Measurements from ENCODE around the gene DNAJC25. TPM values are rescaled to one million over a fixed set of nuclear protein-coding genes. Genes with fewer than 3 reads are reported as not detected.

Gene DNAJC25
- total RNA-seq, 1 experiment from 2014 or later, result 10.2 TPM

DNA sequence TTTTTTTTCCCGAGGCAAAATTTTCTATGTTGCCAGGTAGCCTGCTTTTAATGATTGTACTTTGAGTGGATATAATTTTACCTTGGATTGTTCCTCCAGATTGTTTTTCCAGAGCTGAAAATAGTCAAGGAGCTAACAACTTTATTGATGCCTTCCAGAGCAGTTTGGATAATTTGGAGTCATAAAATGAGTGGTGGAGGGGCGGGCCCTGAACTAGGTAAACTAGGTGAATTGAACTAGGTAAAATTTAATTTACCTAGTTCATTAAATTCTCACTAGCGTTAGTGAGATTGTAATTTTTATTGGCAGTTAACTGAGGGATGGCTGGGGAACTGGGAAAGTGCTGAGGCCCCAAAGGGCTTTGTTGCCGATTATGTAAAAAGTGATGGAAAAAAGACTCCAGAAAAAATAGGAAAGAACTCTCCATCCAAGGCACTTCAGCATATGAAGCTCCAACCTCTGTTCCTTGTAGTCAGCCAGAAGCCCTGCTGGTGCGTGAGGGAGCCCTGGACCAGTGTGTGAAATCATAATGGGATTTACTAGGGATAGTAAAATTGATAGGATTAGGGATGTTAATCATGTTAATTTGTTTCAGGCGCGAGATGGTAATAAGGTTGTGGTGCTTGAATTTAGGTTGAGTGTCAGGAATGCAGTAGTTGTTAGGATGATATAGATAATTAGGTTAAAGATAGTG is 1.7 kb downstream of the DNAJC25 start:
- H3K27ac Mint-ChIP-seq (ENCODE audit: unreplicated experiment), result no peak overlapping the region
- POLR2A ChIA-PET, result no interaction called here
- H3K4me3 ChIP-seq (ENCODE audit: low read depth, low read length), result peak overlapping the region; percentile 7; the same call in 1 of the 2 replicates

DNA sequence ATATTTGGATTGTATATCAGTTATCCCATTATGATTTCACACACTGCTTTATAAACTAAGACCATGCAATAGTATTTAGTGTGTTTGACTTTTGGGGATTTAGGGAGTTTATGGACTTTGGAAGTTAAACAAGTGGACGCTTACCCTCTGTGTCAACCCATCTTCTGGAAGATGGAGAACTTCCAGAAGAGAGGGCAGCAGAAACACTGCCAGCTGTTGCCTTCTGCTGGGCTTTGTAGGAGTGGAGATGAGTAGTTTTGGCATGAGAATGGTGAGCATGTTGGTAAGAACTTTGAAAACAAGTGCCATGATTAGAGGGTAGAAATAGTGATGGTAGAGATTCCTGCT is 2.2 kb downstream of the DNAJC25 start:
- Histone ChIP-seq H3K36me3 (ENCODE audit: control insufficient read depth, insufficient read depth, low read length) (no peaks in the 10 kb centered on the region), H3K4me1 (peaks cover 35% of the 10 kb centered on the region), H3K27me3 (replicated peaks; ENCODE audit: control insufficient read depth, insufficient read depth, low read length) (no peaks in the 10 kb centered on the region), H3K9me3 (no peaks in the 10 kb centered on the region), H3K4me3 (ENCODE audit: low read depth, low read length) (no peak overlapping the region)
- intact Hi-C loops (cut with micrococcal nuclease; ENCODE audit: unreplicated experiment), result no loop called here
- Mint-ChIP-seq H3K36me3 (ENCODE audit: insufficient read depth, unreplicated experiment) (peaks cover 28% of the 10 kb centered on the region), H3K9me3 (ENCODE audit: unreplicated experiment) (no peaks in the 10 kb centered on the region), H3K27ac (ENCODE audit: unreplicated experiment) (peak overlapping the region; percentile 17), H3K4me1 (ENCODE audit: low read depth, unreplicated experiment) (peaks cover 33% of the 10 kb centered on the region), H3K27me3 (ENCODE audit: insufficient read depth, unreplicated experiment) (no peaks in the 10 kb centered on the region), H3K4me3 (ENCODE audit: unreplicated experiment) (peak overlapping the region; percentile 98)
- TF ChIP-seq, protein P1, sequence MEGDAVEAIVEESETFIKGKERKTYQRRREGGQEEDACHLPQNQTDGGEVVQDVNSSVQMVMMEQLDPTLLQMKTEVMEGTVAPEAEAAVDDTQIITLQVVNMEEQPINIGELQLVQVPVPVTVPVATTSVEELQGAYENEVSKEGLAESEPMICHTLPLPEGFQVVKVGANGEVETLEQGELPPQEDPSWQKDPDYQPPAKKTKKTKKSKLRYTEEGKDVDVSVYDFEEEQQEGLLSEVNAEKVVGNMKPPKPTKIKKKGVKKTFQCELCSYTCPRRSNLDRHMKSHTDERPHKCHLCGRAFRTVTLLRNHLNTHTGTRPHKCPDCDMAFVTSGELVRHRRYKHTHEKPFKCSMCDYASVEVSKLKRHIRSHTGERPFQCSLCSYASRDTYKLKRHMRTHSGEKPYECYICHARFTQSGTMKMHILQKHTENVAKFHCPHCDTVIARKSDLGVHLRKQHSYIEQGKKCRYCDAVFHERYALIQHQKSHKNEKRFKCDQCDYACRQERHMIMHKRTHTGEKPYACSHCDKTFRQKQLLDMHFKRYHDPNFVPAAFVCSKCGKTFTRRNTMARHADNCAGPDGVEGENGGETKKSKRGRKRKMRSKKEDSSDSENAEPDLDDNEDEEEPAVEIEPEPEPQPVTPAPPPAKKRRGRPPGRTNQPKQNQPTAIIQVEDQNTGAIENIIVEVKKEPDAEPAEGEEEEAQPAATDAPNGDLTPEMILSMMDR (IDR thresholded peaks at IDR 0.05; ENCODE audit: insufficient read depth in 1 of 2, low read depth in 1 of 2, low read length in 1 of 2, severe bottlenecking in 1 of 2, unreplicated experiment in 1 of 2), result no peak
- BruUV-seq (replicated peaks), result no TSS peak
- no peak for DNase-seq
- ChIA-PET POLR2A (interaction anchor here (0.6 kb wide), 1 partner anchor 28 kb away, joined by 3 read pairs; the partner anchor contains the start of gene GNG10), CTCF (no interaction called here)

More for the DNA sequence above, 1.7 kb downstream of the DNAJC25 start:
- intact Hi-C loops (cut with micrococcal nuclease; ENCODE audit: unreplicated experiment), result no loop called here
- no peaks in the 10 kb centered on the region for H3K9me3 Mint-ChIP-seq (ENCODE audit: unreplicated experiment)
- Histone ChIP-seq H3K9me3 (no peaks in the 10 kb centered on the region), H3K36me3 (ENCODE audit: control insufficient read depth, insufficient read depth, low read length) (no peaks in the 10 kb centered on the region), H3K4me1 (peaks cover 34% of the 10 kb centered on the region), H3K27me3 (replicated peaks; ENCODE audit: control insufficient read depth, insufficient read depth, low read length) (no peaks in the 10 kb centered on the region)
- CTCF ChIA-PET, result interaction anchor here (0.6 kb wide), 1 partner anchor 60 kb away, joined by 3 read pairs; no protein-coding TSS in a partner anchor
- peak overlapping the region; percentile 98 for H3K4me3 Mint-ChIP-seq (ENCODE audit: unreplicated experiment)
- TF ChIP-seq, protein P1 (IDR thresholded peaks at IDR 0.05; ENCODE audit: insufficient read depth in 1 of 2, low read depth in 1 of 2, low read length in 1 of 2, severe bottlenecking in 1 of 2, unreplicated experiment in 1 of 2), result no peak
- peaks cover 28% of the 10 kb centered on the region for H3K36me3 Mint-ChIP-seq (ENCODE audit: insufficient read depth, unreplicated experiment)
- no peak for DNase-seq
- H3K27me3 Mint-ChIP-seq (ENCODE audit: insufficient read depth, unreplicated experiment), result no peaks in the 10 kb centered on the region
- H3K4me1 Mint-ChIP-seq (ENCODE audit: low read depth, unreplicated experiment), result peaks cover 33% of the 10 kb centered on the region
- BruUV-seq (replicated peaks), result no TSS peak

DNA sequence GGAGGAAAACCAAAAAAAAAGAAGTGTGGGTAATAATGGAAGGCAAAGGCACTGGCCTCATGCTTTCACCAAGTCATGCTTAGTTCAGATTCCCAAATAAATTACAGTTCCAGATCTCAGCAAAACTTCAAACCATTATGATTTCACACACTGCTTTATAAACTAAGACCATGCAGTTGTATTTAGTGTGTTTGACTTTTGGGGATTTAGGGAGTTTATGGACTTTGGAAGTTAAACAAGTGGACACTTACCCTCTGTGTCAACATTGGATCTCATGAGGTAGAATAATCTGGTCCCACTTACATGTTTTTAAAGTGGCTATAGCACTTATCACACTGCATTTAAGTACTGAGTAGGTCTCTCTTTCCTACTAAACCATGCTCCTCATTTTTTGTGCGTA is 3.7 kb downstream of the DNAJC25 start:
- H3K4me1 ChIP-seq, result peaks cover 35% of the 10 kb centered on the region
- H3K27me3 ChIP-seq (replicated peaks; ENCODE audit: control insufficient read depth, insufficient read depth, low read length), result no peaks in the 10 kb centered on the region
- H3K36me3 ChIP-seq (ENCODE audit: control insufficient read depth, insufficient read depth, low read length), result no peaks in the 10 kb centered on the region
- no peaks in the 10 kb centered on the region for H3K9me3 ChIP-seq
- no peaks in the 10 kb centered on the region for H3K9me3 Mint-ChIP-seq (ENCODE audit: unreplicated experiment)
- TF ChIP-seq, protein P1 (IDR thresholded peaks at IDR 0.05; ENCODE audit: insufficient read depth in 1 of 2, low read depth in 1 of 2, low read length in 1 of 2, severe bottlenecking in 1 of 2, unreplicated experiment in 1 of 2), result no peak
- DNase-seq, result no peak
- peaks cover 33% of the 10 kb centered on the region for H3K4me1 Mint-ChIP-seq (ENCODE audit: low read depth, unreplicated experiment)
- peak overlapping the region; percentile 18 for H3K4me3 Mint-ChIP-seq (ENCODE audit: unreplicated experiment)
- intact Hi-C loops (cut with micrococcal nuclease; ENCODE audit: unreplicated experiment), result no loop called here
- ChIA-PET POLR2A (no interaction called here), CTCF (no interaction called here)
- H3K27ac Mint-ChIP-seq (ENCODE audit: unreplicated experiment), result no peak overlapping the region
- peaks cover 28% of the 10 kb centered on the region for H3K36me3 Mint-ChIP-seq (ENCODE audit: insufficient read depth, unreplicated experiment)
- H3K4me3 ChIP-seq (ENCODE audit: low read depth, low read length), result no peak overlapping the region
- BruUV-seq (replicated peaks), result no TSS peak
- no peaks in the 10 kb centered on the region for H3K27me3 Mint-ChIP-seq (ENCODE audit: insufficient read depth, unreplicated experiment)

Measured in Caco-2 (cell line).